Liver (tissue), 3 donors: Measurements from ENCODE around the gene TCOF1.

Experiments
- CTCF ChIP-seq: fragments of 150-350 bp; IDR thresholded peaks from 2 replicates; pipeline ENCODE4 v1.5.1; 2017; ENCODE audit warnings: improper control_type of control experiment, low read depth, low read length; ENCODE audit not compliant: missing input control
- FOXA1 ChIP-seq: IDR thresholded peaks from 2 replicates; pipeline ENCODE4 v1.6.1; 2016; ENCODE audit warnings: antibody characterized with exemption
- JUND ChIP-seq, 2 donors: IDR thresholded peaks; 2 replicates each; pipeline ENCODE4 v1.6.1; 2016; ENCODE audit warnings: antibody characterized with exemption in 2 of 2
- MAX ChIP-seq: IDR thresholded peaks from 2 replicates; pipeline ENCODE4 v1.6.1; 2016; ENCODE audit warnings: antibody characterized with exemption
- NR2F2 ChIP-seq: IDR thresholded peaks from 2 replicates; pipeline ENCODE4 v1.6.1; 2016; ENCODE audit warnings: antibody characterized with exemption
- SP1 ChIP-seq: IDR thresholded peaks from 2 replicates; pipeline ENCODE4 v1.6.1; 2018; ENCODE audit warnings: antibody characterized with exemption, mild to moderate bottlenecking
- YY1 ChIP-seq: IDR thresholded peaks from 2 replicates; pipeline ENCODE4 v1.6.1; 2016; ENCODE audit warnings: antibody characterized with exemption, mild to moderate bottlenecking
- ZBTB33 ChIP-seq: IDR thresholded peaks from 2 replicates; pipeline ENCODE4 v1.6.1; 2016; ENCODE audit warnings: antibody characterized with exemption
- donor health status: healthy.
- donor health status: healthy.

GRCh38 chr5:150394131-150394530 lies 36.6 kb downstream of the TCOF1 start:
- TF ChIP-seq MAX (no peak), CTCF (no peak), JUND (IDR thresholded peaks at IDR 0.05) (no peak), SP1 (no peak), FOXA1 (no peak), ZBTB33 (no peak), NR2F2 (no peak), YY1 (no peak)
